HG03575 (cell line): ENCODE measurements around the gene CDC6.

ENCODE experiments used
- ATAC-seq: cut with Tn5 transposase; IDR thresholded peaks from one replicate; pipeline ENCODE4 v1.9.1; 2021; ENCODE audit not compliant: unreplicated experiment, insufficient number of reproducible peaks, low FRiP score; ENCODE audit errors: extremely low read depth

CDC6 gene, protein sequence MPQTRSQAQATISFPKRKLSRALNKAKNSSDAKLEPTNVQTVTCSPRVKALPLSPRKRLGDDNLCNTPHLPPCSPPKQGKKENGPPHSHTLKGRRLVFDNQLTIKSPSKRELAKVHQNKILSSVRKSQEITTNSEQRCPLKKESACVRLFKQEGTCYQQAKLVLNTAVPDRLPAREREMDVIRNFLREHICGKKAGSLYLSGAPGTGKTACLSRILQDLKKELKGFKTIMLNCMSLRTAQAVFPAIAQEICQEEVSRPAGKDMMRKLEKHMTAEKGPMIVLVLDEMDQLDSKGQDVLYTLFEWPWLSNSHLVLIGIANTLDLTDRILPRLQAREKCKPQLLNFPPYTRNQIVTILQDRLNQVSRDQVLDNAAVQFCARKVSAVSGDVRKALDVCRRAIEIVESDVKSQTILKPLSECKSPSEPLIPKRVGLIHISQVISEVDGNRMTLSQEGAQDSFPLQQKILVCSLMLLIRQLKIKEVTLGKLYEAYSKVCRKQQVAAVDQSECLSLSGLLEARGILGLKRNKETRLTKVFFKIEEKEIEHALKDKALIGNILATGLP

DNA sequence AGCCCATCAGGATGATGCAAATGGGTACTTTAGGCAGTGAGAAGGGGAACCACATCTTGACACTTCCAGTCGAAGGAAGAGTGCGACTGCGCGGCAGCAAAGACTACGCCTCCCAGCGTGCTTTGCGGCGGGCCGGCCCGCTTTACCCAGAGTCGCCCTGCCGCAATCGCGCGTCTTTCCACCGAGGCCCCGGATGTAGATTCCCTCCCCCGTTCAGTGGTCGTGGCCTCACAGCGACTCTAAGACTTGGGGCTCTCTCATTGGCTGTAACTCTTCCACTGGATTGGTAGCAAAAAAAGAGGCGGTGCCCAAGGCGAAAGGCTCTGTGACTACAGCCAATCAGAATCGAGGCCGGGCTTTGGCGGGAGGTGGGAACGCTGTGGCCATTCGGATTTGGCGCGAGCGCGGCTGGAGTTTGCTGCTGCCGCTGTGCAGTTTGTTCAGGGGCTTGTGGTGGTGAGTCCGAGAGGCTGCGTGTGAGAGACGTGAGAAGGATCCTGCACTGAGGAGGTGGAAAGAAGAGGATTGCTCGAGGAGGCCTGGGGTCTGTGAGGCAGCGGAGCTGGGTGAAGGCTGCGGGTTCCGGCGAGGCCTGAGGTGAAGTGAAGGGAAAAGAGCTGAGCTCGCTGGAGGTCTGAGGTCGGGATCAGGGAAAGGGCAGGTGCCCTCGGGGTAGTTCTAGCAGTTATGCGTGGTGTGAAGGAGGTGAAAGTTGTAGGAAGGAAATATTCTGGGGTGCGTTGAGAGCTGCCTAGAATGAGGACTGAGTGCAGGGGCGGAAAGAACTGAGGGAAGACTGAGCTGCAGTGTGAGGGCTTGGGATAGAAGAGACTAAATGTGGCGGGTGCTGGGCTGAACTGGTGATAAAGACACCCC, at the start of gene CDC6:
Gene CDC6 (plus strand): TSS at position 386 of the 876 bp plus-strand sequence. CDS start 1,542 bp downstream, outside the sequence.
- ATAC-seq = peak; percentile 48

DNA sequence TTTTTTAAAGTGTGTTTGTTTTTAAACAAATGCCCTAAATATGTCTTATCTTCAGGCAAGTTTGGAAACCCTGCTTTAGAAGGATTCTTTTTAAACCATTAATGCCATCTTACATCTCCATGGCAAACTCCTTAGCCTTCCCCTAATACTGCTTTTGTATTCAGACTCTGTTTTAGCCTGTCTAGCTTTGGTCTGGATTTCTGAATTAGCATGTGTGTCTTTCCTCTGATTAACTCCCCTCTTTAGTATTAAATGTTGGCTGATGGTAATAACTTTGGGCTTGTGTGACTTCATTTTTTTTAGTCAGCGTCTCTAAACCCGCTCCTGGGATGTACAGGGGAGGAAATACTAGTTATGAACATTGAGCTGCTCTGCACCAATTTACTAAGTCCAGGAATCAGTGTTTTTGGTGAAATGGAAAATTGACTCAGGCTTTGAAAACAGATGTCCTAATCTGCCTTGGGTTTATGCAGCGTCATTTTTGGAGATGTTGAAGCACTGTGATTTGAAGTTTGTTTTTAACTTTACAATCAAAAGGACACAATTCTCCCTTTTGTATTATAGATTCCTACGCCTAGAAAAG, 46.3 kb upstream of the CDC6 start:
- ATAC-seq = no peak

DNA sequence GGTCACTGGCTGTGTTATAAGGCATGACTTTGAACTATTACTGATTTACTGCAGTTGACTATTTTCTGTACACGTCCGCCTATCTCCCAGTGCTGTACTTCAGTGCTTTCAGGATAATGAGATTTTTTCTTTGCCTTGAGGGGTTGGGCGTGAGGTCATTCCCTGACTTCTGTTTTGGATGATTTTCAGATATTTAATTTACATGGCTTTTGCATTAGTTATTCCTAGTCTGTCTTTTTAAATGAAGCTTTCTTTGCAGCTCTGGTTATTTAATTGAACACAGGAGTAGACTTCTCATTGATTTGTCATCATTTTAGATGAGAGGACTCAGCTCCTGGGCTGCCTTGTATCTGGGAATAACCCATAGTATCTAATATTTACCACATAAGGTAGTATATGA, 44.9 kb upstream of the CDC6 start:
- no peak for ATAC-seq

DNA sequence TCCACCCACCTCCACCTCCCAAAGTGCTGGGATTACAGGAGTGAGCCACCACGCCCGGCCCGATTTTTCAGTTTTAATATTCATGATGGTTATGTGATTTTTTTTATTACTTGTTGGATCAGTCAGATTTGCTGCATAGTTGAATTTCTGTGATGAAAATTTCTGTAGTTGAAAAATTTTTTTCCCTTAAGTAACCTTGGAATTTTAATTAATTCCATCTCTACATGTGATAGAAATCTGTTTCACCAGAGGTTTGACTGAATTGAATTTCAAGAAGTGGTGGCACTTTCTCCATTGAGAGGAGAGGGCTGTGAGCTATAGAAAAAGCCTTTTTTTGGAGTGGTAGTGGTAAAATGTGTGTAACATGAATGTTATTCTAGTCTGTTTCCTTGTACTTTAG, 43.9 kb upstream of the CDC6 start:
- no peak for ATAC-seq

DNA sequence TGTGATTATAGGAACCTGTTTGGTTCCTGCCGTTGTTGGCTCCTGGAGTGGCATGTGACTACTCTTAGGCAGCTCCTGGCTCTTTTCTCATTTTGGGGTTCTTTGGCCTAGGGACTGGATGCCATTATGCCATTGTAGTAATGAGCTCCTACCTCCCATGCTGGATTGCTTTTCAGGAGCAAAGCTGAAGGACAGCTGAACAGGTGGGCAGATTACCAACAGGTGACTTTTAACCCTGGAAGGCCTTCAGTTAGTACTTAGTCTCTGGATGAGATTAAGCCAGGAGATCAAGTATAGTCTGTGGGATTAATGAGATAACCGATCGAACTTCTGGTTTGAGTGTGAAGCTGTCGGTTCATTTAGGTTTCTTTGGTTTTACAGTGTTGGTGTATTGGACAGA, 43.4 kb upstream of the CDC6 start:
- ATAC-seq = no peak

DNA sequence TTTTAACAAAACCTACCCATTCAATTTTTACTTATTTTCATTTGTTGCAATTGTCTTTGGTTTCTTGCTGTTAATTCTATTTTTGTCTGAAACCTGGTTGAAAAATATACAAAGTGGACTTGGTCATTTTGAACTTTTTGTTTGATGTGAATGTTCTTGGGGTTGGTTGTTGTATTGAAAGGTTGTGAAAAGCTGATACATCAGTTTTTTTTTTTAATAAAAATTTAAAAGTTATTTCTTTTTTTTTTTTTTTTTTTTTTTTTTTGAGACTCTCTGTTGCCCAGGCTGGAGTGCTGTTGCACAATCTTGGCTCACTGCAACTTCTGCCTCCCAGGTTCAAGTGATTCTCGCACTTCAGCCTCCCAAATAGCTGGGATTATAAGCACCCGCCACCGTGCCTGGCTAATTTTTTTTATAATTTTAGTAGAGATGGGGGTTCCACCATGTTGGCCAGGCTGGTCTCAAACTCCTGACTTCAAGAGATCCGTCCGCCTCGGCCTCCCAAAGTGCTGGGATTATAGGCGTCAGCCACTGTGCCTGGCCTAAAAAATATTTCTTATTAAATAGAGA, 39.7 kb upstream of the CDC6 start:
- no peak for ATAC-seq

DNA sequence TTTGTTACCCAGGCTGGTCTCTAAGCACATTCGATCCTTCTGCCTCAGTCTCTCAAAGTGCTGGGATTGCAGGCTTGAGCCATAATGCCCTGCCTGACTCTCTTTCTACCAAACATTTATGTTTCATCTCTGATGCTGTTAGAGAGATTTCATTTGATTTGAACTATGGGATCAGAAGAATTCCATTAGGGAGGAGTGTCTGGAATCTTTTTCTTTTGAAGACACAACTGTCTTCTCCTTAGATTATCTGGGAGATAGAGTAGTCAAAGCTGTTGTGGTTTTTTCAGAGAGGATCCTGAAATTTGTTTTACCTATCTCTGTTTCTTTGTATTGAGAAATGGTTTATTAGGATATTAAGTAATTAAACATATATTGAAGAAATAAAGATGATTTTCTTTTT, 39.2 kb upstream of the CDC6 start:
- no peak for ATAC-seq

DNA sequence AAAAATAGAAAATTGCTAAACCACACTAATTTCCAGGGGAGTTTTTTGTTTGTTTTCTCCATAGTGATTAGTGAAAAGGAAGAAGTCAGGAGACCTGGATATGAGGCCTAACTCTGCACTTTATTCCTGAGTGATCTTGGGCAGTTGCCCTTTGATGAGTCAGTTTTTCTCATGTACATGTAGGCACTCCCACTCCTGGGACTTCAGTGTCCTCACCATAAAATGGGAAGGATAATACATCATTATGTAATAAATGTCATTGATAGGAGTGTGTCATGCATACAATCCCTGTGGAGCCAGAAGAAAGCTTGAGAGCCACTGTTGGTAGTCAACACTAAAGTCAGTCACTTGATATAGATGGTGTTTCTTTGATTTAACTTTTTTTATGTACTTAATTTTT, 36.1 kb upstream of the CDC6 start:
- no peak for ATAC-seq

DNA sequence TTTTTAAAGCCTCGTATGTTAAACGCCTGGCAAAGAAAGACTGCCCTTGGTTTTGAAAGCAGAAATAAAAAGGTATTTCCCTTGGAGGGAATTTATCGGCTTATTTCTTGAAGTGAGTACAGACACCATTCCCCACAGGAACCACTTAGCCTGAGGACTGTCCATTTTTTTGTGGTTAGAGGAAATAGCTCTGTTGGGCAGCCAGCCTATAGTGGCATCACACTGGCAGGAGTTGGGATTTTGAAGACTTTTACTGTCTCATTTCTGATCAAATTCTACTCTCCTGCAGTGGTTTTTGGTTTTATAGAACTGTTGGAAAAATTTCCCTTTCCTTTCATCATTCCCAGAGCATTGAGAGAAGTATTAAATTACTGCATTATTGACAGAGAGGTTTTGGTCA, 34.1 kb upstream of the CDC6 start:
- no peak for ATAC-seq

DNA sequence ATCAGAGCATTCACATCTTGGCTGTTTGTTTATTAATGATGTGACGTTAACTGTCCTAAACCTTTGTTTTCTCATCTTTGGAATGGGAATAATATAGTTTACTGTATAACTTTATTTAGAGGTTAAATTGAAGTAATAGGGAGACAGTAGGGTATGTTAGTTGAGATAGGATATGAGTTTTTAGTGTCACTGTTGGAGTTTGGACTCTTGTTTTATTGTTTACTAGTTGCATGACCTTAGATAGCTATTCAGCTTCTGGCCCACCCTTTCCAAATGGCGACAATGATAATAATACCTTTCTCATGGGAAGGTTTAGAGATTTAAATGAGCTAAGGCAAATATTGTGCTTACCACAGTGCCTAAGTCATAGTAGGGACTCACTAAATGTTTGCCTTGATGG, 28.2 kb upstream of the CDC6 start:
- no peak for ATAC-seq

DNA sequence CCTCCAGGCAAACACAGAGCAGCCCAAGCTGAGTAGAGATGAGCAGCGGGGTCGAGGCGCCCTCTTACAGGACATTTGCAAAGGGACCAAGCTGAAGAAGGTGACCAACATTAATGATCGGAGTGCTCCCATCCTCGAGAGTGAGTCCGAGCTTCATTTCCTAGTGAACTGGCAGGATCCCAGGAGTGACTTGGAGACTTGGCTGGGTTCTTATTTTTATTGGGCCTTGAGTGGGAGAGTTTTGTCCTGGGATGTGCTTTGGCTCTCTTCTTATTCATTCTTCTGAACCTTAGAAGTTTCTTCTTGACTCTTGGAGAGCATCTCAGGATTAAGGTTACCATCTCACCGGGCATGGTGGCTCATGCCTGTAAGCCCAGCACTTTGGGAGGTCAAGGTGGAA, 27.2 kb upstream of the CDC6 start:
- no peak for ATAC-seq

DNA sequence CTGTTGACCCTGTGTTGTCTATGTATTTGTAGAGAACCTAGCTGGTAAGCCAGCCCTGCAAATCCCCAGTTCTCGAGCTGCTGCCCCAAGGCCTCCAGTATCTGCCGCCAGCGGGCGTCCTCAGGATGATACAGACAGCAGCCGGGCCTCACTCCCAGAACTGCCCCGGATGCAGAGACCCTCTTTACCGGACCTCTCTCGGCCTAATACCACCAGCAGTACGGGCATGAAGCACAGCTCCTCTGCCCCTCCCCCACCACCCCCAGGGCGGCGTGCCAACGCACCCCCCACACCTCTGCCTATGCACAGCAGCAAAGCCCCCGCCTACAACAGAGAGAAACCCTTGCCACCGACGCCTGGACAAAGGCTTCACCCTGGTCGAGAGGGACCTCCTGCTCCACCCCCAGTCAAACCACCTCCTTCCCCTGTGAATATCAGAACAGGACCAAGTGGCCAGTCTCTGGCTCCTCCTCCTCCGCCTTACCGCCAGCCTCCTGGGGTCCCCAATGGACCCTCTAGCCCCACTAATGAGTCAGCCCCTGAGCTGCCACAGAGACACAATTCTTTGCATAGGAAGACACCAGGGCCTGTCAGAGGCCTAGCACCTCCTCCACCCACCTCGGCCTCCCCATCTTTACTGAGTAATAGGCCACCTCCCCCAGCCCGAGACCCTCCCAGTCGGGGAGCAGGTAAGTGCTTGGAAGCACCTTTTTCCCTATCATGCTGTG, 23.1 kb upstream of the CDC6 start:
- no peak for ATAC-seq

DNA sequence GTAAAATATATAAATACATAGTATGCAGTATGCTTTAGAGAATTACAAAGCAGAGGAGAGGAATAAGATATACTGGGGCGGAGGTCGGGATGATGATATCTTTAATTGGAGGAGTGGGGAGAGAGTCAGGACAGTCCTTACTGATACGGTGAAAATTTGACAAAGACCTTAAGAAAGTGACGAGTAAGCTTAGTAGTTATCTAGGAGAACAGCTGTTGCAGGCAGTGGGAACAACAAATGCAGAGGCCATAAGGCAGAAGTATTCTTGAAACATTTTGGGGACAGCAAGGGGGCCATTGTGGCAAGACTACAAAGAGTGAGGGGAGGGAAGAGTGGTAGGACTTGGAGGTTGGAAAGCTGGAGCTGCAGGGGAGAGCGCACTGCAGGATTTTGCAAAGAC, 22.3 kb upstream of the CDC6 start:
- no peak for ATAC-seq

DNA sequence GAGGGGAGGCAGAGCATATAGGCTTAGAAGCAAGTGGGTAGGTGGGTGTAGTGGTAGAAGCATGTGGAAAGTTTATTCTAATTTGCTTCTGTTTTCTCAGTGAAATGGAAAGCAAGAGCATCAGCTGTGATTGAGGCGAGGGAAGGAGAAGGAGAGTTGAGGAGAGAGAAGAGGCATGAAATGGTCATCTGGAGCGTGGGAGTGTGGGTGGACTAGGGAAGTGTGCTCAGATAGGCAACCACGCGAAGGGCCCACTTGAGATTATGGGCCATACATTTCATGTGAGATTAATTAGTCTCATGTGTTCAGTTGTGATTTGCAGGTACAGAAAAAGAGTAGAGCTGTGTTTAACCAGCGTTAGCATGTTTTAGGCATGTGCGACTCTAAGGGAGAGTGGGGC, 20.8 kb upstream of the CDC6 start:
- no peak for ATAC-seq

DNA sequence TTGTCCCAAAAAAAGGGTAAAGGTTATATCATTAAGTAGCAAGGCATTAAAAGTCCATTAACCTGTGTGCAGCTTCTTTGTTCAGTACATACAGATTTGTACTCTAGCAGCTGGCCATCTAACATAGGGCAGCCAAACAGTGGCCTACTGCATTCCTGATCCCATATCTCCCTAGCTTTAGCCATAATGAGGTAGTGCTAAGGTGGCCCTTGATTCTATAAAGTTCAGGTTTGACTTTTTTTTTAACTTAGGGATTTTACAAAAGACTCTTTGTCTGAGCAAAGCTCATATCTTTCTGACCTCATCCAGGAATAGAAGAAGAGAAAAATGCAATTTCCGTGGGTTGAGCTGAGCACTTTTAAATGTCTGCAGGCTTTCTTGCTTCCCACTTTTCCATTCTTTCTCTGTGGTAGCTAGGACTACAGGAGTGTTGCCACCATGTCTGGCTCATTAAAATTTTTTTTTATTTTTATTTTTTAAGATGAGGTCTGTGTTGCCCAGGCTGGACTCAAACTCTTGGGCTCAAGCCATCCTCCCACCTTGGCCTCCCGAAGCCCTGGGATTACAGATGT, 19.5 kb upstream of the CDC6 start:
- no peak for ATAC-seq

DNA sequence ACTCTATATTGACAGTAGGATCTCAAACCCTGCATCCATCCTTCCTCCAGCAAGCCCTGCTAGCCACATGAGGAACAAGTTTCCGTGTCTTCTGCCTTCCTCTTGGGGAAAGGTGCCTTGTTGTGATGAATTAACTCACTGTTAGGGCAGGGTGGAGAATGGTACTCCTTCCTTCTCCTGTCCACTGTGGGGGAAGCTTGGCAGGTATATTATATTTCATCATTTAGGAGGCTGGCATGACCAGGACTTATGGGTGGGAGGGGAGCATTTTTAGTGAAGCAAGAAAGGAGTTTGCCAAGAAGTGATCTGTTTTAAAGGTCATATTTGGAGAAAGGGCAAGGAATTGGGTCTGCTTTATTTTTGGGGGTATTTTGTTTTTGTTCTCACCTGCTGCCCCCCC, 9.3 kb upstream of the CDC6 start:
- ATAC-seq = no peak

DNA sequence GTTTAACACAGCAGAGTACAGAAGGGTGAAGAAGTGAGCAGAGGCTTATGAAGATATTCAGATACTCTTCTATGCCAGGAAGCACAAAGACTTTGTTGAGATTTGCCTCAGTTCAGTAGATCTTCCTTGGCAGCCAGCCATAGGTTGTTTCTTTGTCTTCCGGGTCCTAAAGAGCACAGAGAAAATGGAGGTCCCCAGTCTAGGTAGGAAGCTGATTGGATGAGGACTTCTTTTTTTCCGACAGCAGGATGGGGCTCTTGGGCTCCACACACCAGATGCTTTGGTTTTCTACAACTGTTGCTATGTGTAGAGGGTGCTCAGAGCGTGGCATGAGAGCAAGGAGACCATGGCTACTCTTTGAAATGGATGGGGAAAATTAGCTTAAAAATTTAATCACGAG, 8.3 kb upstream of the CDC6 start:
- ATAC-seq = no peak

DNA sequence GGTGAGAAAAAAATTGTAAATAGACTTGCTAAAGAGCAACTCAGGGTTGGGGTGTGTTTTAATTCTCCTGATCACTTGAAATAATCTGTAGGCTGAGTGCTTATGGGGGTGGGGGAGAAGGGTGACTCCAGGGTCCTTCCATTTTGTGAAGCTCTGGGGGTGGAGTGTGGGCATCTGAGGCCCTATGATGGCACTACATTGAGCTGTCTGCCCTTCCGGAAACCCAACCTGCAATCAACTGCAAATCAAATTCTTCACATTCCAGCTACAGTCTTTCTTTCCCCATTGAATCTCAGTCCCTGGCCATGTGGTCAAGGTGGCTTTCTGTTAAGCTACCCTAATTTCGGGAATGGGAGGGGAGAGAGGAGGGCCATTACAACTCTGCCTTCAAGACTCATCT, 6.0 kb upstream of the CDC6 start:
- no peak for ATAC-seq
